Osteoblast (primary cell): ENCODE measurements around the gene TUBGCP6. TPM values are rescaled to one million over a fixed set of nuclear protein-coding genes. Genes with fewer than 3 reads are reported as not detected.

ENCODE experiments used
- DNase-seq: peaks from one replicate; pipeline ENCODE4 v3.0.0; 2011; ENCODE audit warnings: low spot score, mixed read lengths; ENCODE audit not compliant: insufficient read length; ENCODE audit errors: missing footprints
- H2AFZ ChIP-seq: 2 replicates; pipeline ENCODE4 v1.6.0; 2011; ENCODE audit warnings: mild to moderate bottlenecking, low read length
- H3K27ac ChIP-seq: 2 replicates; pipeline ENCODE4 v1.5.1; 2011; ENCODE audit warnings: mild to moderate bottlenecking, low read depth, low read length, moderate library complexity
- H3K27me3 ChIP-seq: 2 replicates; pipeline ENCODE4 v1.6.0; 2012; ENCODE audit warnings: mild to moderate bottlenecking, control low read depth, inconsistent platforms, low read length, moderate library complexity; ENCODE audit not compliant: insufficient read depth
- H3K36me3 ChIP-seq: 2 replicates; pipeline ENCODE4 v1.5.1; 2011; ENCODE audit warnings: mild to moderate bottlenecking, low read length, control low read depth, moderate library complexity; ENCODE audit not compliant: insufficient read depth
- H3K4me1 ChIP-seq: 2 replicates; pipeline ENCODE4 v1.5.1; 2011; ENCODE audit warnings: mild to moderate bottlenecking, low read length, control low read depth, moderate library complexity; ENCODE audit not compliant: insufficient read depth
- H3K4me2 ChIP-seq: 2 replicates; pipeline ENCODE4 v1.6.0; 2011; ENCODE audit warnings: mild to moderate bottlenecking, low read length; ENCODE audit not compliant: insufficient read depth
- H3K4me3 ChIP-seq: fragments of 200-600 bp; sonication (generic); 3 replicates; pipeline ENCODE4 v1.5.1; 2012; ENCODE audit warnings: mild to moderate bottlenecking, low read length, inconsistent platforms; ENCODE audit not compliant: insufficient read depth
- H3K79me2 ChIP-seq: 2 replicates; pipeline ENCODE4 v1.6.0; 2012; ENCODE audit warnings: mild to moderate bottlenecking, low read length, control low read depth, inconsistent platforms; ENCODE audit not compliant: insufficient read depth
- H3K9me3 ChIP-seq: 2 replicates; pipeline ENCODE4 v1.5.1; 2011; ENCODE audit warnings: low read depth, low read length, control low read depth
- H4K20me1 ChIP-seq: 2 replicates; pipeline ENCODE4 v1.6.0; 2012; ENCODE audit warnings: mild to moderate bottlenecking, low read length, control low read depth; ENCODE audit not compliant: insufficient read depth
- CTCF ChIP-seq: IDR thresholded peaks from 2 replicates; pipeline ENCODE4 v1.5.1; 2011; ENCODE audit warnings: mild to moderate bottlenecking, low read depth, low read length, moderate library complexity; ENCODE audit errors: extremely low read depth
- total RNA-seq: library from RNA; depleted of rRNA; stranded (reverse); fragments of >200 nt; gene quantifications from 2 replicates; pipeline ENCODE4 v1.2.3, GENCODE V29; 2012

TUBGCP6 gene
- total RNA-seq, 1 donor = 28.2 TPM

- H2AFZ ChIP-seq = no peak overlapping the region
- no peaks in the 10 kb centered on the region for H3K9me3 ChIP-seq
- peaks cover 15% of the 10 kb centered on the region for H3K79me2 ChIP-seq
- H3K27me3 ChIP-seq = no peaks in the 10 kb centered on the region
- no peak for TF ChIP-seq CTCF
- H3K4me1 ChIP-seq = peaks cover 6% of the 10 kb centered on the region
- no peak overlapping the region for H3K4me3 ChIP-seq
- H3K36me3 ChIP-seq = peaks cover 2% of the 10 kb centered on the region
- no peak overlapping the region for H3K4me2 ChIP-seq
- H4K20me1 ChIP-seq = peaks cover 5% of the 10 kb centered on the region
- H3K27ac ChIP-seq = no peak overlapping the region
- no peak for DNase-seq
These were observed 12.2 kb upstream of the TUBGCP6 start for GRCh38 chr22:50257041-50257440.

- DNase-seq = no peak
- peaks cover 5% of the 10 kb centered on the region for H3K4me1 ChIP-seq
- TF ChIP-seq CTCF = no peak
- H3K4me2 ChIP-seq = no peak overlapping the region
- H3K9me3 ChIP-seq = no peaks in the 10 kb centered on the region
- no peak overlapping the region for H3K4me3 ChIP-seq
- no peak overlapping the region for H2AFZ ChIP-seq
- H3K36me3 ChIP-seq = peaks cover 2% of the 10 kb centered on the region
- H4K20me1 ChIP-seq = peaks cover 8% of the 10 kb centered on the region
- H3K27ac ChIP-seq = no peak overlapping the region
- peaks cover 15% of the 10 kb centered on the region for H3K79me2 ChIP-seq
- H3K27me3 ChIP-seq = no peaks in the 10 kb centered on the region
These were observed 11.5 kb upstream of the TUBGCP6 start for GRCh38 chr22:50256258-50256862.

GRCh38 chr22:50255607-50256006, 10.8 kb upstream of the TUBGCP6 start:
- Histone ChIP-seq H3K9me3 (no peaks in the 10 kb centered on the region), H3K4me3 (no peak overlapping the region), H3K27ac (no peak overlapping the region), H3K79me2 (peaks cover 15% of the 10 kb centered on the region), H4K20me1 (peaks cover 8% of the 10 kb centered on the region), H2AFZ (no peak overlapping the region), H3K4me1 (peaks cover 8% of the 10 kb centered on the region), H3K4me2 (no peak overlapping the region), H3K36me3 (peaks cover 2% of the 10 kb centered on the region), H3K27me3 (no peaks in the 10 kb centered on the region)
- DNase-seq = no peak
- TF ChIP-seq CTCF = no peak

GRCh38 chr22:50255099-50255498, 10.3 kb upstream of the TUBGCP6 start:
- TF ChIP-seq CTCF = no peak
- H2AFZ ChIP-seq = no peak overlapping the region
- no peaks in the 10 kb centered on the region for H3K27me3 ChIP-seq
- H3K9me3 ChIP-seq = no peaks in the 10 kb centered on the region
- H3K4me3 ChIP-seq = no peak overlapping the region
- H3K27ac ChIP-seq = no peak overlapping the region
- H3K4me2 ChIP-seq = no peak overlapping the region
- no peak for DNase-seq
- H3K36me3 ChIP-seq = peaks cover 2% of the 10 kb centered on the region
- H4K20me1 ChIP-seq = peaks cover 8% of the 10 kb centered on the region
- H3K4me1 ChIP-seq = peaks cover 9% of the 10 kb centered on the region
- peaks cover 13% of the 10 kb centered on the region for H3K79me2 ChIP-seq
